NCI-H69 (cell line): ENCODE data around the gene SCAF11.
"Not testable (repeated sequence)": the region's sequence is repeated elsewhere in the genome, so short reads cannot be mapped to it uniquely, and the experiment has no call there.

ENCODE experiments used
- DNase-seq: peaks from one replicate; lab custom pipeline; 2025; lab: John Stamatoyannopoulos, UW

Gene SCAF11, protein sequence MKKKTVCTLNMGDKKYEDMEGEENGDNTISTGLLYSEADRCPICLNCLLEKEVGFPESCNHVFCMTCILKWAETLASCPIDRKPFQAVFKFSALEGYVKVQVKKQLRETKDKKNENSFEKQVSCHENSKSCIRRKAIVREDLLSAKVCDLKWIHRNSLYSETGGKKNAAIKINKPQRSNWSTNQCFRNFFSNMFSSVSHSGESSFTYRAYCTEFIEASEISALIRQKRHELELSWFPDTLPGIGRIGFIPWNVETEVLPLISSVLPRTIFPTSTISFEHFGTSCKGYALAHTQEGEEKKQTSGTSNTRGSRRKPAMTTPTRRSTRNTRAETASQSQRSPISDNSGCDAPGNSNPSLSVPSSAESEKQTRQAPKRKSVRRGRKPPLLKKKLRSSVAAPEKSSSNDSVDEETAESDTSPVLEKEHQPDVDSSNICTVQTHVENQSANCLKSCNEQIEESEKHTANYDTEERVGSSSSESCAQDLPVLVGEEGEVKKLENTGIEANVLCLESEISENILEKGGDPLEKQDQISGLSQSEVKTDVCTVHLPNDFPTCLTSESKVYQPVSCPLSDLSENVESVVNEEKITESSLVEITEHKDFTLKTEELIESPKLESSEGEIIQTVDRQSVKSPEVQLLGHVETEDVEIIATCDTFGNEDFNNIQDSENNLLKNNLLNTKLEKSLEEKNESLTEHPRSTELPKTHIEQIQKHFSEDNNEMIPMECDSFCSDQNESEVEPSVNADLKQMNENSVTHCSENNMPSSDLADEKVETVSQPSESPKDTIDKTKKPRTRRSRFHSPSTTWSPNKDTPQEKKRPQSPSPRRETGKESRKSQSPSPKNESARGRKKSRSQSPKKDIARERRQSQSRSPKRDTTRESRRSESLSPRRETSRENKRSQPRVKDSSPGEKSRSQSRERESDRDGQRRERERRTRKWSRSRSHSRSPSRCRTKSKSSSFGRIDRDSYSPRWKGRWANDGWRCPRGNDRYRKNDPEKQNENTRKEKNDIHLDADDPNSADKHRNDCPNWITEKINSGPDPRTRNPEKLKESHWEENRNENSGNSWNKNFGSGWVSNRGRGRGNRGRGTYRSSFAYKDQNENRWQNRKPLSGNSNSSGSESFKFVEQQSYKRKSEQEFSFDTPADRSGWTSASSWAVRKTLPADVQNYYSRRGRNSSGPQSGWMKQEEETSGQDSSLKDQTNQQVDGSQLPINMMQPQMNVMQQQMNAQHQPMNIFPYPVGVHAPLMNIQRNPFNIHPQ (N-terminal part only)

DNA sequence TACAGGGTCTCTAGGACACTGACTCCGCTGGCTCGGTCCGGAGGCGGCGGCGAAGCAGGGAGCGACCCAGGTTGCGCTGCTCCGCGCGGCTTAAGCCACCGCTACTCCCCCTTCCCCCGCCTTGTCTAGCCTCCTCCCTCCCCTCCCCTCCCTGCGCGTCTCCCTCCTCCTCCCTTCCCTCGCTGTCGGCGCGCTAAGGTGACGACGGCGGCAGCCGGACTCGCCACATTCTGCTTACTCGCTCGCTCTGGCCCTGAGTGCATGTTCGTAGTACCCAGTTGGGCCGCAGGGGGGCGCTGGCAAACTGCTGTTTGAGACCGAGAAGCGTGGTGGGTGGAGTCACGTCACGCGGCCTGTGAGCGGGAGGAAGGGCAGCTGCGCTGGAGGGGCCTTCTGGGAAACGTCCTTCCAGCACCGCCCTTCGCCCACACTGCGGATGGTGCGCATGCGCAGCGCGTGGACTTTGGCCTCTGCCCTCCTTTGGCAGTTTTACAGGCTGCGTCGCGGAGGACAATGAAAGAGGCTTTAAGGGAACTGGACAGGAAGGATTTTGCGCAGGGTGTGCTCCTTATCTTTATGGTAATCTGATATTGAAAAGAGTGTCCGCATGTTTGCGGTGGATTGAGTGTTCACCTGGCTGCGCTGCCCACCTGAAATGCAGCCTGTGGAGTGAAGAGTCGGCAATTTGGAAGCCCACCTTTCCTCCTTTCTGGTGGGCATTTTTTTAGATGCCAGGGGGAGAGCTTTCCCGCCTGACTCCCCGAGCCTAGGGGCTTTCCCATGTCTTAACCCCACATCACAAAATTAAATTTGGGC lies at the start of gene SCAF11:
Gene SCAF11, minus strand, starts transcription at position 107 of the 816 bp plus-strand sequence. CDS start 26,407 bp downstream, outside the sequence.
- peak; percentile 99 for DNase-seq

DNA sequence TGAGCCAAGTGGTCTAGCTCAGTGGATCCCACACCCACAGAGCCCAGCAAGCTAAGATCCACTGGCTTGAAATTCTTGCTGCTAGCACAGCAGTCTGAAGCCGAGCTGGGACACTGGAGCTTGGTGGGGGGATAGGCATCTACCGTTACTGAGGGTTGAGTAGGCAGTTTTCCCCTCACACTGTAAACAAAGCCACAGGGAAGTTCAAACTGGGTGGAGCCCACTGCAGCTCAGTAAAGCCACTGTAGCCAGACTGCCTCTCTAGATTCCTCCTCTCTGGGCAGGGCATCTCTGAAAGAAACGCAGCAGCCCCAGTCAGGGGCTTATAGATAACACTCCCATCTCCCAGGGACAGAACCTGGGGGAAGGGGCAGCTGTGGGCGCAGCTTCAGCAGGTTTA lies 46.7 kb upstream of the SCAF11 start:
- DNase-seq: peak; percentile 11

DNA sequence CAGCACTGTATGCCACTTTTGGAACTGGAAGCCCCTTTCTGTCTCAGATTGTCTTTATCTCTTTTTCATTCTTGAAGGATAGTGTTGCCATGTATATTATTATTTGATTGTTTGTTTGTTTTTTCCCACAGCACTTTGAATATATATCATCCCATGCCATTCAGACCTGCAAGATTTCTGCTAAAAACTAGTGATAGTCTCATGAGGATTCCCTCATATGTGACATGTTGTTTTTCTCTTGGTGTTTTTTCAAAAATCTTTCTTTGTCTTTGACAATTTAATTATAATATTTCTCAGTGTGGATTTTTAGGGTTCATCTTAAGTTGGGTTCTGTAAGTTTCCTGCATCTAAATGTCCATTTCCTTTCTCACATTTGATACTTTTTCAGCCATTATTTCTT lies 36.8 kb upstream of the SCAF11 start:
- no peak for DNase-seq

DNA sequence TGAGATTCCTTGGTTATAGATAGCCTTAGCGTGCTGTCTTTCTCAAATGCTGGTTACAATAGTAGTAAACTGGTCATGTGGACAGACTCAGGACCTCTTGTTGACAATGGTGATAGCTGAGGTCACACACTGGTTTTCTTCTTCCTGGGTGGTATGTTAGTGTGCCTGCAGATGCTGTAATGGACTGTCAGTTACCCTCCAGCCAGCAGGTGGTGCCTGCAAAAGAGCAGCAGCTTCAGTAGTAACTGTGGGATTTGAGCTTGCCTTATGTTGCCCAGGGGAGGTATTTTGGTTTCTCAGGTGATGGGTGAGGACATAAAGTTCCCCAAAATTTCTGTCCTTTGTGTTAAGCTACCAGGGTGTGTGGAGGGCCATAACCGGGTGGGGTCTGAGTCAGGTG lies 33.7 kb upstream of the SCAF11 start:
- DNase-seq: no peak

DNA sequence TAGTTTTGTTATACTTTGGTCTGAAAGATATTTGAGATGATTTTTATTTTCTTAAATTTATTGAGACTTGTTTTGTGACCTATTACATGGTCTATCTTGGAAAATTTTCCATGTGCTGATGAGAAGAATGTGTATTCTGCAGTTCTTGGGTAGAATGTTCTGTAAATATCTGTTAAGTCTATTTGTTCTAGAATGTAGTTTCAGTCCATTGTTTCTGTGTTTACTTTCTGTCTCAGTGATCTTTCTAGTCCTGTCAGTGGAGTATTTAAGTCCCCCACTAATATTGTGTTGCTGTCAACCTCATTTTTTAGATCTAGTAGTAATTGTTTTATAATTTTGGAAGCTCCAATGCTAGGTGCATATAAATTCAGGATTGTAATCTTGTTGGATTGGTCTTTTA lies 30.4 kb upstream of the SCAF11 start:
- no peak for DNase-seq

DNA sequence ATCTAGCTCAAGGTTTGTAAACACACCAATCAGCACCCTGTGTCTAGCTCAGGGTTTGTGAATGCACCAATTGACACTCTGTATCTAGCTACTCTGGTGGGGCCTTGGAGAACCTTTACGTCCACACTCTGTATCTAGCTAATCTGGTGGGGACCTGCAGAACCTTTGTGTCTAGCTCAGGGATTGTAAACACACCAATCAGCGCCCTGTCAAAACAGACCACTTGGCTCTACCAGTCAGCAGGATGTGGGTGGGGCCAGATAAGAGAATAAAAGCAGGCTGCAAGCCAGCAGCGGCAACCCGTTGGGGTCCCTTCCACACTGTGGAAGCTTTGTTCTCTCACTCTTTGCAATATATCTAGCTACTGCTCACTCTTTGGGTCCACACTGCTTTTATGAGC lies 28.3 kb upstream of the SCAF11 start:
- not testable (repeated sequence) for DNase-seq

DNA sequence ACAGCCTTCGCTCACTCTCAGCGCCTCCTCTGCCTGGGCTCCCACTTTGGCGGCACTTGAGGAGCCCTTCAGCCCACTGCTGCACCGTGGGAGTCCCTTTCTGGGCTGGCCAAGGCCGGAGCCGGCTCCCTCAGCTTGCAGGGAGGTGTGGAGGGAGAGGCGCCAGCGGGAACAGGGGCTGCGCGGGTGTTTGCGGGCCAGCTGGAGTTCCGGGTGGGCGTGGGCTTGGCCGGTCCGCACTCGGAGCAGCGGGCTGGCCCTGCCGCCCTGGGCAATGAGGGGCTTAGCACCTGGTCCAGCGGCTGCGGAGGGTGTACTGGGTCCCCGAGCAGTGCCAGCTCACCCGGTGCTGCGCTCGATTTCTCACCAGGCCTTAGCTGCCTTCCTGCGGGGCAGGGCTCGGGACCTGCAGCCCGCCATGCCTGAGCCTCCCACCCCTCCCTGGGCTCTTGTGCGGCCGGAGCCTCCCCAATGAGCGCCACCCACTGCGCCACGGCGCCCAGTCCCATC lies 27.5 kb upstream of the SCAF11 start:
- DNase-seq: not testable (repeated sequence)

DNA sequence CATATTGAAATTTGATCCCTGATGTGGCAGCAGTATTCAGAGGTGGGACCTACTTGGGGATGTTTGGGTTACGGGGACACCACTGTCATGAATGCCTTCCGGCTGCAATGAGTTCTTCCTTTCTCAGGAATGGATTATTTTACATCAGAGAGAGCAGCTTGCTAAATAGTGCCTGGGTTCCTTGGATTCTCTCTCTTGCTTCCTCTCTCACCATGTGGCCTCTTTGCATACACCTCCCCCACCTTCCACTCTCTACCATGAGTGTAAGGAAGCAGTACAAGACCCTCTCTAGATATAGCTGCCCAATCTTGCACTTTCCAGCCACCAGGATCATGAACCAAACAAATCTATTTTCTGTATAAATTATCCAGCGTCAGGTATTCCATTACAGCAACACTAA lies 15.4 kb upstream of the SCAF11 start:
- peak; percentile 26 for DNase-seq

DNA sequence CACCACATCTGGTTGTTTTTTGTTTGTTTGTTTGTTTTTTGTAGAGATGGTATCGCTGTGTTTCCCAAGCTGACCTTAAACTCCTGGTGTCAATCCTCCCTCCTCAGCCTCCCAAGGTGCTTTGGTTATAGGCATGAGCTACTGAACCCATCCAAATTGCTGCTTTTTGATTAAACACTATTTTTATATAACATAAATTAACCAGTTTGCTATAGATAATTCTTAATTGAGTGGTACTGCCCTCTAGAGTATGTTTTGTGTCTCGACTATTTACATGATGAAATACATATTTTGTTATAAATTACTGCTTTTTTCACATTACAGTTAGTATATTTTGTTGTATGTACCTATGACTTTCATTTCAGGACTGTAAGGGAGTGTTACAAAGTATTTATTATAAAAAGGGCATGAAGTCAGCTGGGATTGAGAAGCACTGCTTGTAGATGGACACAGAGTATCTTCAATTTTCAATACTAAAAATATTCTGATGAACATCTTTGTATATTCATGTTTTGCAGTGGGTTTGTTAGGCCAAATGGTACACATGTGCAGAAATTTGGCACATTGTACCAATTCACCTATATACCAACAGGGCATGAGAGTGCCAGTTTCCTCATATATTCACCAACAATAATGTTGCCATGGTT lies 14.9 kb upstream of the SCAF11 start:
- no peak for DNase-seq

DNA sequence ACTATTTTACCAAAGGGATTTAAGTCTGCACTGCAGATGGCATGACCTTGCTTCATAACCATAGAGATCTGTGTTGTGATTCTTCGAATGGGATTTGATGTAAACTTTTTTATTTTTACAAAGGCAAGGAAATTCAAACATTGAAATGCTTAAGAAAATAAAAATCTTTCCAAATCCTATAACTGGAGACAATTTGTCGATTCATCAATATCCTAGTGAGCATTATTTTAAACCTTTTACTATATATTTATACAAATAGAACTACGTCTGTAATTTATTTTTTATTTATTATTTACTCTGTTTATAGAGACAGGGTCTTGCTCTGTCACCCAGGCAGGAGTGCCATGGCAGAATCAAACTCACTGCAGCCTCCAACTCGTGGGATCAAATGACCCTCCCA lies 14.3 kb upstream of the SCAF11 start:
- DNase-seq: no peak

DNA sequence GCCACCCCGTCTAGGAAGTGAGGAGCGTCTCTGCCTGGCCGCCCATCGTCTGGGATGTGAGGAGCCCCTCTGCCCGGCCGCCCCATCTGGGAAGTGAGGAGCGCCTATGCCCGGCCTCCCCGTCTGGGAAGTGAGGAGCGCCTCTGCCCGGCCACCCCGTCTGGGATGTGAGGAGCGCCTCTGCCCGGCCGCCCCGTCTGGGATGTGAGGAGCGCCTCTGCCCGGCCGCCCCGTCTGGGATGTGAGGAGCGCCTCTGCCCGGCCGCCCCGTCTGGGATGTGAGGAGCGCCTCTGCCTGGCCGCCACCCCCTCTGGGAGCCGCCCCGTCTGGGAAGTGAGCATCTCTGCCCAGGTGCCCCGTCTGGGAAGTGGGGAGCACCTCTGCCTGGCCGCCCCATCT lies 9.7 kb upstream of the SCAF11 start:
- not testable (repeated sequence) for DNase-seq

DNA sequence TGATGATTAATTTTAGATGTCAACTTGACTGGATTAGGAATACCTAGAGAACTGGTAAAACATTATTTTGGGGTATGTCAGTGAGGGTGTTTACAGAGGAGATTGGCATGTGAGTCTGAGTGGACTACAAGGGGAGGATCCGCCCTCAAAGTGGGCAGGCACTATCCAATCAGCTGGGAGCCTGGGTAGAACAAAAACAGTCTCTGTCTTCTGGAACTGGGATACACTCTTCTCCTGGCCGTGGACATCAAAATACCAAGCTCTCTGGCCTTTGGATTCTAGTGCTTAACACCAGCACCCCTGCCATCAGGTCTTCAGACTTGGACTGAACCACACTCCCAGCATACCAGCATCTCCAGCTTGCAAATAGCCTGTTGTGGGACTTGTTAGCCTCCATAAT lies 4.4 kb upstream of the SCAF11 start:
- no peak for DNase-seq

DNA sequence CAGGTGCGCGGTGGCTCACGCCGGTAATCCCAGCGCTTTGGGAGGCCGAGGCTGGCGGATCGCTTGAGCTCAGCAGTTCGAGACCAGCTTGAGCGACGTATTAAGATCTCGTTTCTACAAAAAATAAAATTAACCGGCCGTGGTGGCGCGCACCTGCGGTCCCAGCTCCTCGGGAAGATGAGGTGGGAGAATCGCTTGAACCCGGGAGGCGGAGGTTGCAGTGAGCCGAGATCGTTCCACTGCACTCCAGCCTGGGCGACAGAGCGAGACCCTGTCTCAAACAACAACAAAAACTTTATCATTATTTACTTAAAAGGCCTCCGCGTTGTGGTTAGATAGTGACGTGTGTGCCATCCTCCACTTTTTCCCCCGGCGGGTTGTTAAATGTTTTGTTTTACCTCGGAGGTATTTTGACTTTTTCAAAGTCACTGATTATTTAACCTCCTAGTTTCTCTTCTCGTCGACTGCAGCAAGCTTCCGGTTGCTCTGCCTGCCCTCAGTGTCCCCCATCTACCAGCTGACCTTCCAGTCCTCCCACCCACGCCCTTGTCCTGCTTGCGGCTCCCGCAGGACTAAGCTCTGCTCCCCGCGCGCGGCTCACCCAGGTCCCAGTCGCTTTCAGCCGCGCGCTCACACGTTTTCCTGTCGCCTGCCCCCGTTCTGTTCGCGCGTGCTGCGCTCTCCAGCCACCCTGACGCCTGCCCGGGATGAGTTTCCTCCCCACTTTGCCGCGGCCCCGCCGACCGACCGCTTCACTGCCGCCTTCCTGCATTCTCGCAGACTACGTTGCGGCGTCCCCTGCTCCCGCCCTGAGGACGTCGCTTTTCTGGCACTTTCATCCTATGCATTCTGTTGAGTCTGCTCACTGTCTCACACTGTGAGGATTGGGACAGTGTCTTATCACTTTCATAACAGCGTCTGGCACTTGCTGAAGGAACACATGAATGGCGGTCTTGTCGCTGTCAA lies 1.2 kb upstream of the SCAF11 start:
- peak; percentile 92 for DNase-seq

DNA sequence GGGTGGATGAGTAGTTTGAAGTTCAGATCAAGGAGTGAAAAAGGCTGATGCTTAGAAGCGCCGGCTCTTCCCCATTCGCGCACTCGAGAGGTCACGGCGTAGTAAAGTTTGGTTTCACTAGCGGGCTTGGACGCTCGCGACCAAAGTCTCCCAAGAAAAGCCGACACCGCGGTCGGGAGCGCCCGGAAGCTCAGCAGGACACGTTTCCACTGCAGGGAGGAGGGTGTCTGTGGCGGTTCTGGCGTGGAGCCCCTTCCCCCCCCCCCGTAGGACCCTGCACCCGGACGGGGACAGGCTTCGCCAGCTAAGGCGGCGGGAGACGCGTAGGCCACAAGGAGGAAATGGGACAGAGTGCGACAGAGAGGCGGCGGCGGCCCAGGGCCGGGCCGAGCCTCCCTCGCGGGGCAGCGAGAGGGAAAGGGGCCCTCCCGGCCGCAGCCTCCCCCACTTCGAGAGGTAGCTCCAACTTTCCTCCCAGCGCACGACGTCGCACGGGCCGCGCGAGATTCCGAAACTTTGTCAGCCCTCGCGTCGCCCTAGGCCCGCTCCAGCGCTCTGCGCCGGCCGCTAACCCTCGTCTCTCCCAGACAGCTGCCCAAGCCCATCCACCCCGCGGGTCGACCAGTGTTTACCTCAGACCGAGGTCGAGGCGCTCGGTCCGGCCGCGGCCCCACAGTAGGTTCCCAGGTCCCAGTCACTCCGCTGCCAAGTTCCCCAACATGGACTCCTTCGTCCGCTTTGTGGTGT lies 480 bp downstream of the SCAF11 start:
- DNase-seq: peak; percentile 85

DNA sequence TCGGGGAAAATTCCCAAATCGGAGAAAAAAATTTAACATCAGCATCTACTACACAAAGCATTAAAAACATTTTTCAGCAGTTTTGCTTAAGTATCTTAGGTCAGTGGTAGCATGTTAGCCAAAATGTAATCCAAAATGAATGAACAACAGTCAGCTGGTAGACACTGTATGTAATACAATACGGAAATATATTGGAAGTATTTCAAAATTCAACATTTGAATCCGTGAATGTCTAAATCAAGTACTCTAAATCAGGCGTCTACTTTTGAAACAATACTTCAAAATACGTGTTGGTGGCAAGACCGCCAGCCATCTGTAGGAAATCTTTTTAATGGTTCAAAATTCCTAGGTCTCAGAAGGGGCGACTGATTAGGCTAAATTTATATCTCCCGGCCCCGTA lies 1.1 kb downstream of the SCAF11 start:
- DNase-seq: no peak

DNA sequence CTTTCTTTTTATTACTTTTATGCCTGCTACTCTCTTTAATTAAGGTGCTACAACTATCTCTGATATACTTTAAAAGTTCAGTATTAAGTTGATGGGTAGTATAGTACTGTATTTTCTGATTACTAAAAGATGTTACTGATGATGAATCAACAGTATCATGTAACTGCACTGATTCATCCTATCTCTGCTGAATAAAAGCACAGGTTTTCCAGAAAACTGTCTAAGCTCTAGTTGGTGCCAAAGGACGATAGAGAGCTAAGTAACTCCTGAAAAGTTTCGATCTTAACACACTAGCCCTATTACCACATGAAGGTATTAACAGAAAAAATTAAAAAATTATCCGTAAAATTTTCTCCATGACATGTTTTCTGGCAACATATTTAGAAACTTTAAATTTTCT lies 2.1 kb downstream of the SCAF11 start:
- no peak for DNase-seq

DNA sequence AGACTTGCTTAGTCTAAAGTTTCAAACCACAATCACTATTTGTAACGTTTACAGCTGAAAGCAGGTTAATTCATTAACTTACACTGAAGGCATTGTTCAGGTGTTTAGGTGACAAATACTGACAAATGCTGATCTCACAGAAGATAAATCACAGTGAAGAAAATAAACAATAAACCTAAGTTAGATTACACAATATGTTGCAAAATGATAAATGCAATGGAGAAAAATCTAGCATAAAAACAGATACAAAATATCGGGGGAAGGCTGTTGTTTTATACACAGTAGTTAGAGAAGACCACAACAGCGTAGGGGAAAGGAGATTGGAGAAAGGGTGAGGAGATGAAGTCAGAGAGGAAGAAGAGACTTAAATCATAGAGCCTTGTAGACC lies 3.0 kb downstream of the SCAF11 start:
- no peak for DNase-seq

DNA sequence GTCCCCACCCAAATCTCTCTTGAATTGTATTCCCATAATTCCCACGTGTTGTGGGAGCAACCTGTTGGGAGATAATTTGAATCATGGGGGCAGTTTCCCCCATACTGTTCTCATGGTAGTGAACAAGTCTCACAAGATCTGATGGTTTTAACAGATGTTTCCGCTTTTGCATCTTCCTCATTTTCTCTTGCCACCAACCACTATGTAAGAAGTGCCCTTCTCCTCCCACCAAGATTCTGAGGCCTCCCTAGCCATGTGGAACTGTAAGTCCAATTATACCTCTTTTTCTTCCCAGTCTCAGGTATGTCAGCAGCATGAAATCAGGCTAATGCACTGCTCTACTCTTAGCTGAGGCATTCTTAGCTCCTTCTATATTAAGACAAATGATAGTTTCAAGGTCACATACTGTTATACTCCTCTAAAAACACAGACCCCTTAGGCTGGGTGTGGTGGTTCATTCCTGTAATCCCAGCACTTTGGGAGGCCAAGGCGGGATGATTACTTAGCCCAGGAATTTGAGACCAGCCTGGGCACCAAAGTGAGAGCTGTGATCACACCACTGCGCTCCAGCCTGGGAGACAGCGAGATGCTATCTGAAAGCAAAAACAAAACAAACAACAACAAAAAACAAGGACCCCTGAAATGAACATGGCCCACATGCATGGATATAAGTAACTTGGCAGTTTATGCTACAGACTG lies 3.6 kb downstream of the SCAF11 start:
- no peak for DNase-seq
